Measurements from ENCODE around the gene ZNF214. TPM values are rescaled to one million over a fixed set of nuclear protein-coding genes. Genes with fewer than 3 reads are reported as not detected.

Gene ZNF214
- total RNA-seq, 4 donors from 2014 or later, result 2.9 to 23.8 (median 4.7) TPM

GRCh38 chr11:7014118-7014517 lies 6.0 kb downstream of the ZNF214 start:
- intact Hi-C loops (cut with DNase I; ENCODE audit: low total_unique reads), result no loop called here
- no peak overlapping the region for H3K4me3 ChIP-seq
- no peaks in the 10 kb centered on the region for H3K36me3 ChIP-seq
- H3K4me1 ChIP-seq, result no peaks in the 10 kb centered on the region
- H3K27me3 ChIP-seq, result no peaks in the 10 kb centered on the region
- no peaks in the 10 kb centered on the region for H3K9me3 ChIP-seq
- TF ChIP-seq CTCF (IDR thresholded peaks at IDR 0.05), result no peak
- DNase-seq, result no peak
- no peak overlapping the region for H3K27ac ChIP-seq

- no peak for TF ChIP-seq POLR2A (IDR thresholded peaks at IDR 0.05)
Measured at GRCh38 chr11:7004482-7004881, 15.7 kb downstream of the ZNF214 start.

GRCh38 chr11:6995703-6996102 lies 24.4 kb downstream of the ZNF214 start:
- Histone ChIP-seq H3K27ac (no peak overlapping the region), H3K36me3 (no peaks in the 10 kb centered on the region), H3K9me3 (no peaks in the 10 kb centered on the region), H3K4me3 (no peak overlapping the region), H3K4me1 (no peaks in the 10 kb centered on the region), H3K27me3 (no peaks in the 10 kb centered on the region)
- DNase-seq, result no peak
- TF ChIP-seq CTCF (IDR thresholded peaks at IDR 0.05), result no peak
- no peak for TF ChIP-seq POLR2A (IDR thresholded peaks at IDR 0.05)
- intact Hi-C loops (cut with DNase I; ENCODE audit: low total_unique reads), result no loop called here

More at GRCh38 chr11:7004482-7004881, 15.7 kb downstream of the ZNF214 start:
- H3K4me3 ChIP-seq, result no peak overlapping the region
- no peaks in the 10 kb centered on the region for H3K9me3 ChIP-seq
- H3K4me1 ChIP-seq, result no peaks in the 10 kb centered on the region
- no peaks in the 10 kb centered on the region for H3K36me3 ChIP-seq
- DNase-seq, result no peak
- intact Hi-C loops (cut with DNase I; ENCODE audit: low total_unique reads), result no loop called here
- no peaks in the 10 kb centered on the region for H3K27me3 ChIP-seq
- no peak overlapping the region for H3K27ac ChIP-seq

GRCh38 chr11:6992457-6993417 lies 27.4 kb downstream of the ZNF214 start:
- DNase-seq, result peak in 1 of 2 donors; percentile 13
- H3K27me3 ChIP-seq, result no peaks in the 10 kb centered on the region
- H3K4me3 ChIP-seq, result no peak overlapping the region
- no peaks in the 10 kb centered on the region for H3K4me1 ChIP-seq
- TF ChIP-seq POLR2A (IDR thresholded peaks at IDR 0.05), result no peak
- TF ChIP-seq CTCF (IDR thresholded peaks at IDR 0.05), result no peak
- intact Hi-C loops (cut with DNase I; ENCODE audit: low total_unique reads), result no loop called here
- H3K27ac ChIP-seq, result peak overlapping the region; percentile 29 to 64
- H3K9me3 ChIP-seq, result no peaks in the 10 kb centered on the region
- H3K36me3 ChIP-seq, result no peaks in the 10 kb centered on the region

GRCh38 chr11:6992026-6992425 lies 28.1 kb downstream of the ZNF214 start:
- no peak for DNase-seq
- no peaks in the 10 kb centered on the region for H3K4me1 ChIP-seq
- no peaks in the 10 kb centered on the region for H3K36me3 ChIP-seq
- no peak overlapping the region for H3K4me3 ChIP-seq
- H3K27ac ChIP-seq, result peak overlapping the region; percentile 29 to 64
- H3K27me3 ChIP-seq, result no peaks in the 10 kb centered on the region
- no peaks in the 10 kb centered on the region for H3K9me3 ChIP-seq
- intact Hi-C loops (cut with DNase I; ENCODE audit: low total_unique reads), result no loop called here
- TF ChIP-seq CTCF (IDR thresholded peaks at IDR 0.05), result no peak
- no peak for TF ChIP-seq POLR2A (IDR thresholded peaks at IDR 0.05)

All from uterus (tissue), 4 donors.